Measurements from ENCODE around the gene CD300H.
"Not testable (repeated sequence)": the region's sequence is repeated elsewhere in the genome, so short reads cannot be mapped to it uniquely, and the experiment has no call there.

The CD300H gene

DNA sequence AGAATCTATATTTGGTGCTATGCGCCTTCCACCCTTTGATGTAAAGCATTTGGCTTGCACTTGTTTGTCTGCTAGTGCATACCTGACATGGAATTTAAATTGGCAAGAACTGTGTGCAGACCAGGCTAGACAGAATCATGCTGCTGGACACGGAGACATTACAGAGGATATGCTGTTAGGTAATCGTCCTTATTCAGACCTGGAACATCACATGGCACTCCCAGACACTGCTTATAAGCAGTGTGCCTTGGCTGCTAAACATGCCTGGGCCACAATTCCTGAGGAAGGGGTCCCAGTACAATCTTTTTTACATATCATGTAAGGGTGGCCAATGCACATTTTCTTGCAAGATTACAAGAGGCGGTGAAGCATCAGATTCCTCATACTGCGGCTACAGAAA is 18.4 kb upstream of the CD300H start:
- DNase-seq (ENCODE audit: low read depth, low spot score): no peak
- Histone ChIP-seq H3K27ac (ENCODE audit: low read length) (no peak overlapping the region), H3K4me1 (ENCODE audit: control insufficient read depth, insufficient read depth, low read length) (no peaks in the 10 kb centered on the region), H3K9me3 (ENCODE audit: control insufficient read depth, insufficient read depth, low read length) (no peaks in the 10 kb centered on the region), H3K36me3 (ENCODE audit: control insufficient read depth, insufficient read depth, low read length) (no peaks in the 10 kb centered on the region), H3K4me3 (ENCODE audit: low read length) (no peak overlapping the region), H3K27me3 (ENCODE audit: control insufficient read depth, insufficient read depth, low read length) (no peaks in the 10 kb centered on the region)
- WGBS (ENCODE audit: insufficient coverage, insufficient read length): no CpG with 5 or more reads among the region's 5 CpGs

DNA sequence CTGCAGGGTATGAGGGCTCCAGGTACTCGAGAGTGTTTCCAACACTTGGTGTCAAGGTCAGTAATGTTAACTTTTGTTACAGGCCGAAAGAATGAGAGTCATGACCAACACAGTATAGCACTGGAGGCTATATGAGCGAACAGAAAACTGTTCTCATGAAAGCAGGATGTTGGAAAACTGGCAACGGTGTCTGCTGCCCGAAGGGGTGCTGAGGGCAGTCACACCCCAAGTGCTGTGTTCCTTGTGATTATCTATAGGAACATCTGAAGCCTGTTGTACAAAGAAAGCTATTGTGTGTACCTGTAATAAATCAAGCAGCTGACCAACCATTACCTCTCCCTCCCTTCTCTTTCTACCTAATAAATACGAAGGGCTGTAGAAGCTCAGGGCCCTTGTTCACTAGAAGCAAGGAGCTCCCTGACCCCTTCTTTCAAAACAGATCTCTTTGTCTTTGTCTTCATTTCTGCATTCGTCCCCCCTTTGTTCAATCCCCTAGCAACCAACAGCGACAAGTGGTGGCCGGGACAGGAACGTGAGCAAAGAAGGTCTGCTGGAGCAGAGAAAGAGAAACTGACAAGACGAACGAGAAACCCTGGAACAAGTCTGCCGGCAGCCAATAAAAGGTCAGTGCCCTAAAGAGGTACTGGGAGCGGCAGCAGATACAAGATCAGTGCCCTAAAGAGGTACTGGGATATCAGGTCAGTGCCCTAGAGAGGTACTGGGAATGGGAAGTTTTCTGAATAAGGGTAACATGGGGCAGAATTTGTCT is 17.2 kb upstream of the CD300H start:
- WGBS (ENCODE audit: insufficient coverage, insufficient read length): no CpG with 5 or more reads among the region's 14 CpGs
- Histone ChIP-seq H3K4me3 (ENCODE audit: low read length) (no peak overlapping the region), H3K9me3 (ENCODE audit: control insufficient read depth, insufficient read depth, low read length) (no peaks in the 10 kb centered on the region)

DNA sequence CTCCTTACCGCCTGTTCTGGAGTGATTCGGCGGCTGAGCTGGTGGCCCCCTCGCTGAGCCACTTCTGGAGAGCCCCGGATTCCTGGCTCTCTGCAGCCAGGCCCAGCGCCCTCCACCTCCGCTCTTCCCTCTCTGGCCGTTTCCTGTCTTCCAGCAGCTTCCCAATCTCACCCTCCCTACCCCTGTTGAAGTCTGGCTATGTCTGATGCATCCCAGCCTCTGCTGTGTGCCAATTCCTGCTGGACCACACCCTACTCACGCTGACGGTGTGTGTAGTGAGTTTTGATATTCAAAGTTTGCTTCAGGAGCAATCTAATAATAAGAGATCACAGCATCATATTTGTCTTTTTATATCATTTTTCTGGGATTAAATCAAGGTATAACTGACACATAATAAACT is 15.3 kb upstream of the CD300H start:
- Histone ChIP-seq H3K27ac (ENCODE audit: low read length) (no peak overlapping the region), H3K4me3 (ENCODE audit: low read length) (no peak overlapping the region), H3K36me3 (ENCODE audit: control insufficient read depth, insufficient read depth, low read length) (no peaks in the 10 kb centered on the region), H3K27me3 (ENCODE audit: control insufficient read depth, insufficient read depth, low read length) (no peaks in the 10 kb centered on the region), H3K9me3 (ENCODE audit: control insufficient read depth, insufficient read depth, low read length) (no peaks in the 10 kb centered on the region), H3K4me1 (ENCODE audit: control insufficient read depth, insufficient read depth, low read length) (no peaks in the 10 kb centered on the region)
- no peak for DNase-seq (ENCODE audit: low read depth, low spot score)
- WGBS (ENCODE audit: insufficient coverage, insufficient read length): no CpG with 5 or more reads among the region's 10 CpGs

More for the DNA sequence above, 17.2 kb upstream of the CD300H start:
- Histone ChIP-seq H3K27ac (ENCODE audit: low read length) (no peak overlapping the region), H3K4me1 (ENCODE audit: control insufficient read depth, insufficient read depth, low read length) (no peaks in the 10 kb centered on the region), H3K36me3 (ENCODE audit: control insufficient read depth, insufficient read depth, low read length) (no peaks in the 10 kb centered on the region), H3K27me3 (ENCODE audit: control insufficient read depth, insufficient read depth, low read length) (no peaks in the 10 kb centered on the region)
- DNase-seq (ENCODE audit: low read depth, low spot score): no peak

DNA sequence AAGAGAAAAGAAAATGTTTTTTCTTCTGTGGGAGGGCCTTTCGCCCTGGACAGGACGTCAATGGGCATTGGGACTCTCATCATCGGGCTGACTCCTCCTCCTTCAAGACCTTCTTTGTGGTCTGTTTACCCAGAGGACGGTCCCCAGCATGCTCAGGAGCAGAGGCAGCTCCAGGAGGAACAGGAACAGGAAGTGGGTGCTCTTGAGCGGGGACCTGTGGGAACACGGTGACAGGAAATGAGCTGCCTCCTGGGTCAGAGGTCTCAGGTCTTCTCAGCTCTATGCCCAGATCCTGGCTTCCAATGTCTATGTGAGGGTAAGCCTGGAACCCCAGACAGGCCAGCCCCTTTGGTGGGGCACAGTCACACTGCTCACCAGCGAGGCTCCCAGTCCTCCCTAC is 12.6 kb upstream of the CD300H start:
- Histone ChIP-seq H3K4me1 (ENCODE audit: control insufficient read depth, insufficient read depth, low read length) (no peaks in the 10 kb centered on the region), H3K9me3 (ENCODE audit: control insufficient read depth, insufficient read depth, low read length) (no peaks in the 10 kb centered on the region), H3K4me3 (ENCODE audit: low read length) (no peak overlapping the region), H3K36me3 (ENCODE audit: control insufficient read depth, insufficient read depth, low read length) (no peaks in the 10 kb centered on the region), H3K27me3 (ENCODE audit: control insufficient read depth, insufficient read depth, low read length) (no peaks in the 10 kb centered on the region), H3K27ac (ENCODE audit: low read length) (no peak overlapping the region)
- no CpG with 5 or more reads among the region's 7 CpGs for WGBS (ENCODE audit: insufficient coverage, insufficient read length)
- DNase-seq (ENCODE audit: low read depth, low spot score): no peak

DNA sequence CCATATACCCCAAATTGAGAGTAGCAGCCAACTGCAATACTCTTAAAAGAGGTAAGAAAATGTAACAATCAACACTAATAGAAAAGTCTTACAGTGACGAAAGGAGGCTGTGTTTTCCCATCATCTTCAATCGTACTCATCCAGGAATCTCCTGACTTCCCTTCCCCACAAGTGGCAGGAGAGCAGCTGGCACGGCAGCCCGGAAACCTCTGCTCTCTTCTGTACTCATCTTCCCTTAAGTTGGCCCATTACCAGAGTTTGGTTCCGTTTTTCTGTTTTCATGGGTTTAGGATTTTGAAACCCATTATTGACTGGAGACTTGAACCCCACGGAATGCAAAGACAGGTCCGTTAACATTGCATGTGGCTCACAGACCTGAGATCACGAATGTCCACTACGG is 11.7 kb upstream of the CD300H start:
- DNase-seq (ENCODE audit: low read depth, low spot score): no peak
- no CpG with 5 or more reads among the region's 9 CpGs for WGBS (ENCODE audit: insufficient coverage, insufficient read length)

DNA sequence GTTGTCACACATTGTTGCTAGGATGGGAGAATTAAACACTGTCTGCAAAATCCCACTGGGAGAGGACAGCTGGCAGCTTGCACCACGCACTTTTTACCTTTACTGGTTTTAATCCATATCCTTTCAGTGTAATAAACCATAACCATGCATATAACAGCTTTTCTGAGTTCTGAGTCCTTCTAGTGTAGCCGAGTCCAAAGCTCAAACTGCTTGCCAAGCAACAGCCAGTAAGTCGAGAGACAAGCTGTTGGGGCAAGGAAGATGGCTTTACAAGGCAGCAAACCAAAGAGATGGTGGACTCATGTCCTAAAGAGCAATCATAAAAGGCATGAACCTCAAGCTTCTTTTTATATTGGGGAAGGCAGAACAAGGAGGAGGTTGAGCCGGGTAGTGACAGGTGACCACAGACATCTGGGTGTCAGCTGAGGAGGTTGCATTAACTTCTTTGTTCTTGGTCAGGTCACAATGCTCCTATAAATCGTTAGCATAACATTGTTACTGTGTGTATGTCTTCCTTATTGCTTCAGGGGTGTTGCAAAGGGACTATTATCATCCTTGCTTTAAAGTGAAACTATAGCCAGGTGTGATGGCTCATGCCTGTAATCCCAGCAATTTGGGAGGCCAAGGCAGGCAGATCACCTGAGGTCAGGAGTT is 7.3 kb upstream of the CD300H start:
- no CpG with 5 or more reads among the region's 5 CpGs for WGBS (ENCODE audit: insufficient coverage, insufficient read length)
- Histone ChIP-seq H3K27ac (ENCODE audit: low read length) (no peak overlapping the region), H3K36me3 (ENCODE audit: control insufficient read depth, insufficient read depth, low read length) (no peaks in the 10 kb centered on the region), H3K27me3 (ENCODE audit: control insufficient read depth, insufficient read depth, low read length) (no peaks in the 10 kb centered on the region), H3K4me1 (ENCODE audit: control insufficient read depth, insufficient read depth, low read length) (no peaks in the 10 kb centered on the region), H3K9me3 (ENCODE audit: control insufficient read depth, insufficient read depth, low read length) (no peaks in the 10 kb centered on the region), H3K4me3 (ENCODE audit: low read length) (no peak overlapping the region)
- DNase-seq (ENCODE audit: low read depth, low spot score): no peak

More for the DNA sequence above, 11.7 kb upstream of the CD300H start:
- no peaks in the 10 kb centered on the region for H3K9me3 ChIP-seq (ENCODE audit: control insufficient read depth, insufficient read depth, low read length)
- no peaks in the 10 kb centered on the region for H3K4me1 ChIP-seq (ENCODE audit: control insufficient read depth, insufficient read depth, low read length)
- H3K36me3 ChIP-seq (ENCODE audit: control insufficient read depth, insufficient read depth, low read length): no peaks in the 10 kb centered on the region
- H3K27me3 ChIP-seq (ENCODE audit: control insufficient read depth, insufficient read depth, low read length): no peaks in the 10 kb centered on the region
- H3K4me3 ChIP-seq (ENCODE audit: low read length): no peak overlapping the region
- H3K27ac ChIP-seq (ENCODE audit: low read length): no peak overlapping the region

DNA sequence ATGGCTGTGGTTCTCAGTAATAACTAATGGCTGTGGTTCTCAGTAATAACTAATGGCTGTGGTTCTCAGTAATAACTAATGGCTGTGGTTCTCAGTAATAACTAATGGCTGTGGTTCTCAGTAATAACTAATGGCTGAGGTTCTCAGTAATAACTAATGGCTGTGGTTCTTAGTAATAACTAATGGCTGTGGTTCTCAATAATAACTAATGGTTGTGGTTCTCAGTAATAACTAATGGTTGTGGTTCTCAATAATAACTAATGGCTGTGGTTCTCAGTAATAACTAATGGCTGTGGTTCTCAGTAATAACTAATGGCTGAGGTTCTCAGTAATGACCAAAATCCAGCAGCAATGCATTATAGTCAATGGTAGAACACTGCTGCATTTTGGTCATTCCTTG is 6.3 kb upstream of the CD300H start:
- H3K4me3 ChIP-seq (ENCODE audit: low read length); H3K27ac ChIP-seq (ENCODE audit: low read length); H3K27me3 ChIP-seq (ENCODE audit: control insufficient read depth, insufficient read depth, low read length): not testable (repeated sequence)

DNA sequence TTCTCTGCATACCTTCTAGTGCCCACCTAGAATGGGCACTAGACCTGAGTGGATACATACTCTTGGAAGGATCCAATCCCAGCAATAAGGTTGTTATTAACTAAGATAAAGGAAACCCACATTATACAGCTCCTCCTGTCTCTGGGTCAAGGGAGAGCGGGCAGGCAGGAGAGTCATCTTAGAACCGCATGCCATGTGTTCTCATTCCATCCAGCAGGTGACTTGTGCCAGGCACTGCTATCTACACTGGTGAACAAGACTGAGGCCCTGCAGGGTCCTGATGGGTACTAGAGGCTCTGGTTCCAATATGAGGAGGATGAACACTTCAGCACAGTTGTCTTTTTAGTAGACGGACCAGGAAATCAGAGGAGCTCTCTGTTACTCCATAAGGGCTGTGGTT is 5.9 kb upstream of the CD300H start:
- WGBS (ENCODE audit: insufficient coverage, insufficient read length): no CpG with 5 or more reads among the region's 3 CpGs
- H3K27me3 ChIP-seq (ENCODE audit: control insufficient read depth, insufficient read depth, low read length): no peaks in the 10 kb centered on the region
- no peak overlapping the region for H3K27ac ChIP-seq (ENCODE audit: low read length)
- H3K4me1 ChIP-seq (ENCODE audit: control insufficient read depth, insufficient read depth, low read length): no peaks in the 10 kb centered on the region
- no peaks in the 10 kb centered on the region for H3K9me3 ChIP-seq (ENCODE audit: control insufficient read depth, insufficient read depth, low read length)
- H3K4me3 ChIP-seq (ENCODE audit: low read length): no peak overlapping the region
- no peaks in the 10 kb centered on the region for H3K36me3 ChIP-seq (ENCODE audit: control insufficient read depth, insufficient read depth, low read length)
- no peak for DNase-seq (ENCODE audit: low read depth, low spot score)

More for the DNA sequence above, 6.3 kb upstream of the CD300H start:
- not testable (repeated sequence) for H3K9me3 ChIP-seq (ENCODE audit: control insufficient read depth, insufficient read depth, low read length); DNase-seq (ENCODE audit: low read depth, low spot score); H3K4me1 ChIP-seq (ENCODE audit: control insufficient read depth, insufficient read depth, low read length); H3K36me3 ChIP-seq (ENCODE audit: control insufficient read depth, insufficient read depth, low read length)

DNA sequence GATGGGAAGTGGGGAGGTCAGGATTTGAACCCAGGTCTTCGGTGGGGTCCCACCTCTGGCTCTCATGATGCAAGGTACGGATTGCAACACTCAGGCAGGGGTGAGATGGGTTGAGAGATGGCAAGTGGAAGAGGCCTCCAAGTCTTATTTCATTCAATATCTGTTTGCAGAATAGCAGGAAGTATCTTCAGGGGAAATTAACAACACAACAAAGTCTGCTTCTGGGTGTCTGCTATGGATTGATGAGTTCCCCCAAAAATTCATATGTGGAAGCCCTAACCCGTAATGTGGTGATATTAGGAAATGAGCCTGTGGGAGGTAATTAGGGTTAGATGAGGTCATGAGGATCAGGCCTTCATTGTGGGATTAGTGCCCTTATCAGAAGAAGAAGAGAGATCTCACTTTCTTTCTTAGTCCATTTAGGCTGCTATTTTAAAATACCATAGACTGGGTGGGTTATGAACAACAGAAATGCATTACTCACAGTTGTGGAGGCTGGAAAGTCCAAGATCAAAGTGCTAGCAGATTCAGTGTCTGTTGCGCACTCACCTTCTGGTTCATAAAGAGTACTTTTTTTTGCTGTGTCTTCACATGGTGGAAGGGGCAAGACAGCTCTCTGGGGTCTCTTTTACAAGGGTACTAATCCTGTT is 4.4 kb upstream of the CD300H start:
- no peaks in the 10 kb centered on the region for H3K36me3 ChIP-seq (ENCODE audit: control insufficient read depth, insufficient read depth, low read length)
- no CpG with 5 or more reads among the region's 4 CpGs for WGBS (ENCODE audit: insufficient coverage, insufficient read length)
- H3K4me3 ChIP-seq (ENCODE audit: low read length): no peak overlapping the region
- no peaks in the 10 kb centered on the region for H3K27me3 ChIP-seq (ENCODE audit: control insufficient read depth, insufficient read depth, low read length)
- no peaks in the 10 kb centered on the region for H3K9me3 ChIP-seq (ENCODE audit: control insufficient read depth, insufficient read depth, low read length)
- no peak for DNase-seq (ENCODE audit: low read depth, low spot score)
- H3K4me1 ChIP-seq (ENCODE audit: control insufficient read depth, insufficient read depth, low read length): no peaks in the 10 kb centered on the region
- H3K27ac ChIP-seq (ENCODE audit: low read length): no peak overlapping the region

DNA sequence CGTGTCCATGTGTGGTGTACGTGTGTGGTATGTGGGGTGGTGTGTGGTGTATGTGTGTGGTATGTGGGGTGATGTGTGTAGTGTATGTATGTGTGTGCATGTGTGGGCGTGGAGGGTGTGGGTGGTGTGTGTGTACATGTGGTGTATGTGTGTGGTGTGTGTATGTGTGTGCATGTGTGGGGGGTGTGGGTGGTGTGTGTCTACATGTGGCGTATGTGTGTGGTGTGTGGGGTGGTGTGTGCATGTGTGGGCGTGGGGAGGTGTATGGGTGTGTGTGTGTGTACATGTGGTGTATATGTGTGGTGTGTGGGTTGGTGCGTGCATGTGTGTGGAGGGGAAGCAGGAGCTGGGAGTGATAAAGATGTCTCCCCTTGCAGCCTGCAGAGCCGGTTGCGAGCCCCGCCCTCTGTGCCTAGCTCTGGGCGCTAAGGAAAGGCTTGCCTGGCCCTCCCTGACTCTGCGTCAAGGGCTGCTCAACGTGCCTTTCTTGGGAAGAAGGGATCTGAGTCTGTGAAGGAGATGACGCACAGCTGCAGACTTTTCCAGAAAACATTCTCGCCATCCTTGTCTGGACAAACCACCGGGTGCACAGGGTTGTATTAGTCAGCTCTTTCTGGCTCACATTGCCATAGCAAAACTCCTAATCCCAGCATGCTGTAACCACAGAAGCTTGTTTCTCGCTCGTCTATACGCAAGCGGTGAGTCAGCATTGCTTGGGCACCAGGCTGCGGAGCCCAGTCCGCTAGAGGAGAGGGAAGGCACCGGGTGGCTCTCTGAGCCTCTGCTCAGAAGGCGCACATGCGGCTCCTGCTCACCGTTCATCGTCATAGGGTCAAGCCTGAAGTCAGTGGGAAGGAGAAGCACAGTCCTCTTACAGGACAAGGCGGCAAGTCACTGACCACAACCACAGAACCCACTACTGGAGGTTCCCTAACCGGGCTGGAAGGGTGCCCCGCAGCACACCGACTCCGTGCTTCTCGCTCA is 2.0 kb upstream of the CD300H start:
- Histone ChIP-seq H3K27ac (ENCODE audit: low read length) (no peak overlapping the region), H3K4me1 (ENCODE audit: control insufficient read depth, insufficient read depth, low read length) (no peaks in the 10 kb centered on the region), H3K9me3 (ENCODE audit: control insufficient read depth, insufficient read depth, low read length) (no peaks in the 10 kb centered on the region), H3K36me3 (ENCODE audit: control insufficient read depth, insufficient read depth, low read length) (no peaks in the 10 kb centered on the region), H3K4me3 (ENCODE audit: low read length) (no peak overlapping the region), H3K27me3 (ENCODE audit: control insufficient read depth, insufficient read depth, low read length) (no peaks in the 10 kb centered on the region)
- WGBS (ENCODE audit: insufficient coverage, insufficient read length): 100% methylated on average over 5 of the region's 32 CpGs
- no peak for DNase-seq (ENCODE audit: low read depth, low spot score)

Measured in iPS DF 6.9 (cell line).